K562 (cell line): Measurements from ENCODE around the gene ZNF667. TPM values are rescaled to one million over a fixed set of nuclear protein-coding genes. Genes with fewer than 3 reads are reported as not detected.

Source experiments
- CBX5 ChIP-seq: IDR thresholded peaks from 2 replicates; pipeline ENCODE4 v1.6.1; 2014; ENCODE audit warnings: low read depth, borderline replicate concordance
- CHD2 ChIP-seq: IDR thresholded peaks from 2 replicates; pipeline ENCODE4 v1.6.1; 2011; ENCODE audit warnings: low read depth, low read length
- CHD4 ChIP-seq: fragments of 200-600 bp; sonication (generic); IDR thresholded peaks from 3 replicates; pipeline ENCODE4 v1.6.1; 2012; ENCODE audit warnings: low read depth, mild to moderate bottlenecking, mixed read lengths, low read length, inconsistent platforms; ENCODE audit not compliant: insufficient read depth, insufficient replicate concordance, poor library complexity, severe bottlenecking
- EZH2 ChIP-seq: IDR thresholded peaks from 2 replicates; pipeline ENCODE4 v1.6.1; 2012; ENCODE audit warnings: low read depth, mild to moderate bottlenecking, inconsistent platforms, low read length, borderline replicate concordance
- GABPA ChIP-seq: fragments of 200-800 bp; sonication (Bioruptor generic); conservative IDR thresholded peaks from 2 replicates; pipeline ENCODE4 v1.6.1; 2016; ENCODE audit warnings: low read depth, missing genetic modification characterization, missing compliant biosample characterization
- GATAD2A ChIP-seq: fragments of 450-650 bp; IDR thresholded peaks from 2 replicates; pipeline ENCODE4 v1.6.1; 2017
- GTF2F1 ChIP-seq: IDR thresholded peaks from 2 replicates; pipeline ENCODE4 v1.6.1; 2011; ENCODE audit warnings: low read depth, low read length, improper control_type of control experiment
- HSF4 ChIP-seq: fragments of 250-450 bp; sonication (Bioruptor Pico); IDR thresholded peaks from 2 replicates; pipeline ENCODE4 v2.1.2; 2022; ENCODE audit warnings: mild to moderate bottlenecking, moderate library complexity, borderline replicate concordance
- MTA3 ChIP-seq: fragments of 450-650 bp; formaldehyde crosslinking; IDR thresholded peaks from 2 replicates; pipeline ENCODE4 v1.6.1; 2017; ENCODE audit warnings: mild to moderate bottlenecking, borderline replicate concordance
- NCOA1 ChIP-seq: fragments of 450-650 bp; IDR thresholded peaks from 2 replicates; pipeline ENCODE4 v1.6.1; 2016; ENCODE audit warnings: low read depth
- NFIC ChIP-seq: fragments of 450-650 bp; IDR thresholded peaks from 2 replicates; pipeline ENCODE4 v1.6.1; 2017; ENCODE audit warnings: mild to moderate bottlenecking, inconsistent platforms
- NONO ChIP-seq, 2 experiments: fragments of 200-400 bp in 1 of 2; fragments of 450-650 bp in 1 of 2; formaldehyde crosslinking in 1 of 2; IDR thresholded peaks; 2 replicates each; pipeline ENCODE4 v1.6.1; 2017; ENCODE audit warnings: low read depth in 2 of 2, mild to moderate bottlenecking in 2 of 2, moderate library complexity in 2 of 2, low read length in 1 of 2
- RBFOX2 ChIP-seq: fragments of 200-400 bp; formaldehyde crosslinking; IDR thresholded peaks from 2 replicates; pipeline ENCODE4 v1.6.1; 2017; ENCODE audit warnings: low read depth, mild to moderate bottlenecking, low read length, moderate library complexity
- TCFL5 ChIP-seq: fragments of 250-450 bp; sonication (Bioruptor Pico); conservative IDR thresholded peaks from 2 replicates; pipeline ENCODE4 v1.6.1; 2021; ENCODE audit warnings: mild to moderate bottlenecking, moderate library complexity, matching md5 sums
- ZC3H11A ChIP-seq: IDR thresholded peaks from 2 replicates; pipeline ENCODE4 v1.6.1; 2012; ENCODE audit warnings: low read depth, low read length, improper control_type of control experiment
- ZNF140 ChIP-seq: fragments of 250-450 bp; sonication (Bioruptor Pico); IDR thresholded peaks from 2 replicates; pipeline ENCODE4 v1.8.0; 2021; ENCODE audit warnings: moderate library complexity, mild to moderate bottlenecking, inconsistent platforms
- ZNF699 ChIP-seq: fragments of 250-450 bp; sonication (Bioruptor Pico); IDR thresholded peaks from 2 replicates; pipeline ENCODE4 v1.8.0; 2021; ENCODE audit warnings: mild to moderate bottlenecking, moderate library complexity; ENCODE audit not compliant: insufficient replicate concordance
- ZZZ3 ChIP-seq: fragments of 450-650 bp; IDR thresholded peaks from 2 replicates; pipeline ENCODE4 v1.6.1; 2016; ENCODE audit warnings: antibody characterized with exemption, mild to moderate bottlenecking, moderate library complexity
- polyA plus RNA-seq, 8 experiments: library from polyadenylated mRNA; depleted of rRNA in 4 of 8; stranded (reverse) in 5 of 8; unstranded in 3 of 8; fragments of >200 nt; fragmentation: Nextera tagmentation in 2 of 8; fragmentation: Illumina TruSeq in 1 of 8; extraction: Ambion mirVana in 2 of 8; extraction: Trizol in 1 of 8; gene quantifications; 2 replicates each; pipeline versions ENCODE4 v1.2.1 to v1.2.3, GENCODE V29; 2011 to 2014; ENCODE audit warnings: inconsistent platforms in 1 of 8, missing spikeins in 1 of 8
- total RNA-seq, 7 experiments: library from RNA; depleted of rRNA in 6 of 7; stranded (reverse); fragments of >200 nt in 6 of 7; fragmentation: Illumina TruSeq in 2 of 7; extraction: Trizol in 2 of 7; gene quantifications; 2 replicates each; pipeline versions ENCODE4 v1.2.1 to v1.2.3, GENCODE V29; 2011 to 2021; ENCODE audit warnings: low replicate concordance in 1 of 7
- TF ChIP-seq, protein P1 (sequence below): fragments of 250-450 bp; sonication (Bioruptor Pico); IDR thresholded peaks from 2 replicates; pipeline ENCODE4 v1.8.0; 2021; ENCODE audit warnings: mild to moderate bottlenecking, moderate library complexity
- TF ChIP-seq, protein P2 (sequence below): fragments of 450-650 bp; IDR thresholded peaks from 2 replicates; pipeline ENCODE4 v1.6.1; 2016; ENCODE audit warnings: missing biosample characterization, missing genetic modification characterization
- TF ChIP-seq, protein P3 (sequence below), 2 experiments: fragments of 450-650 bp in 1 of 2; sonication (generic) in 1 of 2; formaldehyde crosslinking in 1 of 2; IDR thresholded peaks in 1 of 2; conservative IDR thresholded peaks in 1 of 2; 2 replicates each; pipeline versions ENCODE4 v1.6.1 to v1.8.1; 2016 to 2023; ENCODE audit warnings: mild to moderate bottlenecking in 2 of 2, moderate library complexity in 2 of 2, inconsistent platforms in 1 of 2, missing genetic modification reagents in 1 of 2
- TF ChIP-seq, protein P4 (sequence below): fragments of 250-450 bp; sonication (Bioruptor Pico); IDR thresholded peaks from 2 replicates; pipeline ENCODE4 v1.5.0; 2021; ENCODE audit warnings: mild to moderate bottlenecking, borderline replicate concordance

The ZNF667 gene
- total and polyA plus RNA-seq, 9 of the 15 experiments (the other 6 are each of a cell fraction or from before 2014, with no cell fraction given): not detected

DNA sequence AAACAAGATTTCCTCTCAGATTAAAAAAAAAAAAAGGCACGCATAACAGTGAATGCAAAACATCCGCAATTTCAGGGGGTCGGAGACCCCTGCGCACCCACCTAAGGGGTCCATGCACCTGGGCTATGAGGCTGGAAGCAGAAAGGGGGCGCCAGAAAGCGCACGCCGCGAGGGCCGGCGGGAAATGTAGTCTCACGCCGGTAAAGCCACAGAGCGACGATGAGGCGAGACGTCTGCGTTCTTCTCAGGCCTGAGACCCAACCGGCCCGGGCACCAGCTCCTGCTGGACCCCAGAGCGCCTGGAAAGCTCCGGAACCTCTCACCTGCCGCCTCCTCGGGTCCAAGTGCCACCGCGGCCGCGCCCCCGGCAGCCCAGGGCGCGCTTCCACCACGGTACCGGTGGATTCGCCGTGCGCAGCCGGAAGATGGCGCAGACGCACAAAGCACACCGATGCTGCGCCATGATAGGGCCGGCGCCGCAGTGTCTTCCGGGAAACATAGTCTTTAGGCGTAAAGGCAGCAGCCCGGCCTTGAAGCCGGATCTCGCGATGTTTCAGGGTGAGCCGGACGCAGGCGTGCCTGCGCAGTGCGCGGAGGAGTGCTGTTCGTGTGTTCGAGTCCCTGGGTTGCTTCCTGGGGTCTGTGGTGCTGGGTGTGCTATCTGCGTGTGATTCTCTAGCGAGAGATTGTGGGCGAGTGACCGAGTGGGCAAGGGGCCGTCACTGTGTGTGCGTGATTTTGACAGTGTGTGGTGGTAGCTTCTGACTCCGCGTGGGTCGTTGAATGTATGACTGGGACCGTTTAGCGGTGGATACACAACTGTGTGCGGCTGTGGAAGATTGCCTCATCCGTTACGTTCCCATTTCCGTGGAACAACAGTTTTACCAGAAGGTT lies 83.8 kb downstream of the ZNF667 start, which contains the start of gene ZNF582 (continued):
- TF ChIP-seq CBX5 (no peak; the same call in 1 of the 2 replicates), RBFOX2 (peak; percentile 92), ZNF699 (CRISPR knock-in tag) (no peak), ZC3H11A (no peak), ZZZ3 (no peak), NONO (IDR thresholded peaks at IDR 0.05; ENCODE audit: low read depth in 2 of 2, low read length in 1 of 2) (no peak; a peak in 1 of 4 replicates), GATAD2A (peak; percentile 94), ZNF140 (no peak), NCOA1 (0 out of 2 replicates have a peak, but pooled peaks have one; percentile 20), CHD2 (peak; percentile 98), MTA3 (peak; percentile 85), GTF2F1 (no peak), CHD4 (peak; percentile 30), EZH2 (no peak), NFIC (peak; percentile 30; the same call in 1 of the 2 replicates), GABPA (peak; percentile 79), TCFL5 (CRISPR knock-in tag) (no peak), HSF4 (CRISPR knock-in tag) (no peak)
- TF ChIP-seq, protein P1, sequence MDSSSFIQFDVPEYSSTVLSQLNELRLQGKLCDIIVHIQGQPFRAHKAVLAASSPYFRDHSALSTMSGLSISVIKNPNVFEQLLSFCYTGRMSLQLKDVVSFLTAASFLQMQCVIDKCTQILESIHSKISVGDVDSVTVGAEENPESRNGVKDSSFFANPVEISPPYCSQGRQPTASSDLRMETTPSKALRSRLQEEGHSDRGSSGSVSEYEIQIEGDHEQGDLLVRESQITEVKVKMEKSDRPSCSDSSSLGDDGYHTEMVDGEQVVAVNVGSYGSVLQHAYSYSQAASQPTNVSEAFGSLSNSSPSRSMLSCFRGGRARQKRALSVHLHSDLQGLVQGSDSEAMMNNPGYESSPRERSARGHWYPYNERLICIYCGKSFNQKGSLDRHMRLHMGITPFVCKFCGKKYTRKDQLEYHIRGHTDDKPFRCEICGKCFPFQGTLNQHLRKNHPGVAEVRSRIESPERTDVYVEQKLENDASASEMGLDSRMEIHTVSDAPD (CRISPR knock-in tag): no peak
- TF ChIP-seq, protein P2, sequence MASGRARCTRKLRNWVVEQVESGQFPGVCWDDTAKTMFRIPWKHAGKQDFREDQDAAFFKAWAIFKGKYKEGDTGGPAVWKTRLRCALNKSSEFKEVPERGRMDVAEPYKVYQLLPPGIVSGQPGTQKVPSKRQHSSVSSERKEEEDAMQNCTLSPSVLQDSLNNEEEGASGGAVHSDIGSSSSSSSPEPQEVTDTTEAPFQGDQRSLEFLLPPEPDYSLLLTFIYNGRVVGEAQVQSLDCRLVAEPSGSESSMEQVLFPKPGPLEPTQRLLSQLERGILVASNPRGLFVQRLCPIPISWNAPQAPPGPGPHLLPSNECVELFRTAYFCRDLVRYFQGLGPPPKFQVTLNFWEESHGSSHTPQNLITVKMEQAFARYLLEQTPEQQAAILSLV: no peak
- TF ChIP-seq, protein P3, sequence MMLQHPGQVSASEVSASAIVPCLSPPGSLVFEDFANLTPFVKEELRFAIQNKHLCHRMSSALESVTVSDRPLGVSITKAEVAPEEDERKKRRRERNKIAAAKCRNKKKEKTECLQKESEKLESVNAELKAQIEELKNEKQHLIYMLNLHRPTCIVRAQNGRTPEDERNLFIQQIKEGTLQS (IDR thresholded peaks at IDR 0.05): no peak
- TF ChIP-seq, protein P3 (CRISPR knock-in tag; conservative IDR thresholded peaks at IDR 0.05): no peak
- TF ChIP-seq, protein P4, sequence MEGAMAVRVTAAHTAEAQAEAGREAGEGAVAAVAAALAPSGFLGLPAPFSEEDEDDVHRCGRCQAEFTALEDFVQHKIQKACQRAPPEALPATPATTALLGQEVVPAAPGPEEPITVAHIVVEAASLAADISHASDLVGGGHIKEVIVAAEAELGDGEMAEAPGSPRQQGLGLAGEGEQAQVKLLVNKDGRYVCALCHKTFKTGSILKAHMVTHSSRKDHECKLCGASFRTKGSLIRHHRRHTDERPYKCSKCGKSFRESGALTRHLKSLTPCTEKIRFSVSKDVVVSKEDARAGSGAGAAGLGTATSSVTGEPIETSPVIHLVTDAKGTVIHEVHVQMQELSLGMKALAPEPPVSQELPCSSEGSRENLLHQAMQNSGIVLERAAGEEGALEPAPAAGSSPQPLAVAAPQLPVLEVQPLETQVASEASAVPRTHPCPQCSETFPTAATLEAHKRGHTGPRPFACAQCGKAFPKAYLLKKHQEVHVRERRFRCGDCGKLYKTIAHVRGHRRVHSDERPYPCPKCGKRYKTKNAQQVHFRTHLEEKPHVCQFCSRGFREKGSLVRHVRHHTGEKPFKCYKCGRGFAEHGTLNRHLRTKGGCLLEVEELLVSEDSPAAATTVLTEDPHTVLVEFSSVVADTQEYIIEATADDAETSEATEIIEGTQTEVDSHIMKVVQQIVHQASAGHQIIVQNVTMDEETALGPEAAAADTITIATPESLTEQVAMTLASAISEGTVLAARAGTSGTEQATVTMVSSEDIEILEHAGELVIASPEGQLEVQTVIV (CRISPR knock-in tag): no peak
